Epidermal melanocyte (primary cell): ENCODE data around the gene INO80E.

Experiments used
- DNase-seq: peaks from one replicate; pipeline ENCODE4 v3.0.0; 2011; ENCODE audit warnings: low spot score; ENCODE audit not compliant: insufficient read length

INO80E gene

GRCh38 chr16:29992344-29992967 is 3.6 kb upstream of the INO80E start:
- DNase-seq = peak; percentile 56

- DNase-seq = no peak
Measured at GRCh38 chr16:29993191-29993902, 2.7 kb upstream of the INO80E start.

GRCh38 chr16:29993903-29994599 is 2.0 kb upstream of the INO80E start:
- no peak for DNase-seq

- DNase-seq = no peak
Measured at GRCh38 chr16:29994600-29995323, 1.3 kb upstream of the INO80E start.

- peak; percentile 94 for DNase-seq
Measured at GRCh38 chr16:29995324-29995910, 624 bp upstream of the INO80E start, which contains the start of gene HIRIP3. Gene HIRIP3, minus strand, starts transcription at chr16:29995617. Its CDS starts 12 bp downstream, at chr16:29995605.

- no peak for DNase-seq
Measured at GRCh38 chr16:29996766-29997250, 767 bp downstream of the INO80E start.

- no peak for DNase-seq
Measured at GRCh38 chr16:29999605-30000004, 3.6 kb downstream of the INO80E start.

- DNase-seq = no peak
Measured at GRCh38 chr16:30000735-30001631, 4.9 kb downstream of the INO80E start.

GRCh38 chr16:30002614-30003346 is 6.7 kb downstream of the INO80E start:
- DNase-seq = no peak

- DNase-seq = no peak
Measured at GRCh38 chr16:30003670-30004423, 7.8 kb downstream of the INO80E start.

GRCh38 chr16:30004424-30004776 is 8.4 kb downstream of the INO80E start:
- DNase-seq = no peak

GRCh38 chr16:30004811-30005242 is 8.8 kb downstream of the INO80E start:
- no peak for DNase-seq

GRCh38 chr16:30005341-30006094 is 9.5 kb downstream of the INO80E start:
- DNase-seq = peak; percentile 83

GRCh38 chr16:30006095-30006473 is 10.0 kb downstream of the INO80E start:
- DNase-seq = no peak

GRCh38 chr16:30006659-30007377 is 10.8 kb downstream of the INO80E start:
- no peak for DNase-seq

GRCh38 chr16:30007378-30007895 is 11.4 kb downstream of the INO80E start:
- no peak for DNase-seq
